Suprapubic skin (tissue), 4 donors: ENCODE results near the gene NKAIN2. TPM values are rescaled to one million over a fixed set of nuclear protein-coding genes. Genes with fewer than 3 reads are reported as not detected.

Experiments
- DNase-seq, 2 donors: peaks; one replicate each; pipeline ENCODE4 v3.0.0-alpha.2; 2019; ENCODE audit warnings: low spot score in 2 of 2
- H3K27ac ChIP-seq: fragments of 200-600 bp; sonication (generic); one replicate; pipeline ENCODE4 v1.5.1; 2019
- H3K27me3 ChIP-seq: fragments of 200-600 bp; sonication (generic); one replicate; pipeline ENCODE4 v1.5.1; 2019
- H3K36me3 ChIP-seq: fragments of 200-600 bp; sonication (generic); one replicate; pipeline ENCODE4 v1.5.1; 2019
- H3K4me1 ChIP-seq: fragments of 200-600 bp; sonication (generic); one replicate; pipeline ENCODE4 v1.5.1; 2019
- H3K4me3 ChIP-seq: fragments of 200-600 bp; sonication (generic); one replicate; pipeline ENCODE4 v1.5.1; 2019; ENCODE audit warnings: mild to moderate bottlenecking
- H3K9me3 ChIP-seq: fragments of 200-600 bp; sonication (generic); one replicate; pipeline ENCODE4 v1.5.1; 2019
- CTCF ChIP-seq, 2 donors: fragments of 200-600 bp in 1 of 2; fragments of 450-650 bp in 1 of 2; sonication (generic) in 1 of 2; IDR thresholded peaks; one replicate each; pipeline ENCODE4 v1.5.1; 2016 to 2019; ENCODE audit warnings: antibody characterized with exemption in 2 of 2, mild to moderate bottlenecking in 1 of 2, moderate library complexity in 1 of 2
- EP300 ChIP-seq: sonication (generic); formaldehyde crosslinking; IDR thresholded peaks from one replicate; pipeline ENCODE4 v1.6.1; 2017; ENCODE audit warnings: antibody characterized with exemption
- POLR2A ChIP-seq, 2 donors: fragments of 450-650 bp; IDR thresholded peaks; one replicate each; pipeline ENCODE4 v1.6.1; 2017; ENCODE audit warnings: antibody characterized with exemption in 2 of 2, mild to moderate bottlenecking in 2 of 2, moderate library complexity in 2 of 2
- POLR2AphosphoS5 ChIP-seq, 3 donors: sonication (generic); formaldehyde crosslinking; IDR thresholded peaks; one replicate each; pipeline ENCODE4 v1.6.1; 2017; ENCODE audit warnings: antibody characterized with exemption in 3 of 3
- WGBS: methylation state at CpG from one replicate; pipeline ENCODE4 v1.1.5; 2018; 5-methylcytosine and 5-hydroxymethylcytosine counted together
- total RNA-seq, 4 donors: library from RNA; depleted of rRNA; stranded (reverse); fragments of >200 nt; gene quantifications; one replicate each; pipeline ENCODE4 v1.1.0, GENCODE V29; 2016

NKAIN2 gene
- total RNA-seq, 4 donors from 2014 or later = 0.40 TPM; not detected in 3

DNA sequence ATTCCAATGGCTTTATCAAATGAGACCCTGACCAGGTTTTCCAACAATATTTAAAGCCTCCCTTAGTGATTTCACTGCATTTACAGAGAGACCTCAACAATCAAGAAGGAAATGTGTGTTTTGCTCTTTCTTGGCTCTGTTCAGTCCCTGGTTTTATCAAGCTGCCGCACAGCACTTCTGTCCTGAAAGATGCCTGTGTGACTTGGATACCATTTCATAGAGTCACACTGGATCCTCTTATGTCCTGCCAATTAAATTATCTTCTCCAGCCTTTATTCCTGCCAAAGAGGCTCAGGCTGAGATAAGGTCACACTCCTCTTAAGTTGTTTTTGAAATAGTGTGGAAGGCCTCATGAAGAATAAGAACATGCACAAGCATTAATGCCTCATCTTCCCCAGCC, 961.6 kb downstream of the NKAIN2 start:
- Histone ChIP-seq H3K27ac (no peak overlapping the region), H3K27me3 (no peaks in the 10 kb centered on the region), H3K4me3 (no peak overlapping the region), H3K36me3 (no peaks in the 10 kb centered on the region), H3K9me3 (no peaks in the 10 kb centered on the region), H3K4me1 (no peaks in the 10 kb centered on the region)
- DNase-seq = no peak
- WGBS = 90% methylated on average over 1 of the region's 1 CpG
- TF ChIP-seq EP300 = no peak
- TF ChIP-seq POLR2A (IDR thresholded peaks at IDR 0.05) = no peak

DNA sequence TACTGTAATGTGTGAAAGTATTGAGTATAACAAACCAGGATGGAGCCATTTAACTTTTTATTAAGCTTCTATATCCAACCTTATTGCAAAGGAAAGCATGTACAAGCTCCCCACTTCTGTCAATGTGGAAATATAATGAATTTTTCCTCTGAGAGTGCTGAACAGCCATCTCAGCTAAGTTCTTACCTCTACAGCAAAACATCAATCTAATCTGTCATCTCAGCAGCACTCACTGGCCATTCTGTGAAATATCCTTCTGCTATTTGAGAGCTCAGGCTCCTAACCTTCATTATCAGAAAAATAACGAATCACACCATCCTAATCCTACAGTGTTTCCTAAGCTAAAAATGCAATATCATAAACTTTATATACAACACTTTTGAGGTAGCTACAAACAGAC, 964.6 kb downstream of the NKAIN2 start:
- TF ChIP-seq CTCF (IDR thresholded peaks at IDR 0.05) (no peak), POLR2AphosphoS5 (IDR thresholded peaks at IDR 0.05) (no peak), EP300 (no peak), POLR2A (IDR thresholded peaks at IDR 0.05) (no peak)
- H3K27me3 ChIP-seq = no peaks in the 10 kb centered on the region
- no peak overlapping the region for H3K4me3 ChIP-seq
- no peaks in the 10 kb centered on the region for H3K36me3 ChIP-seq
- no peaks in the 10 kb centered on the region for H3K4me1 ChIP-seq
- no peak overlapping the region for H3K27ac ChIP-seq
- H3K9me3 ChIP-seq = no peaks in the 10 kb centered on the region
- 79% methylated on average over 1 of the region's 1 CpG for WGBS
- DNase-seq = no peak

DNA sequence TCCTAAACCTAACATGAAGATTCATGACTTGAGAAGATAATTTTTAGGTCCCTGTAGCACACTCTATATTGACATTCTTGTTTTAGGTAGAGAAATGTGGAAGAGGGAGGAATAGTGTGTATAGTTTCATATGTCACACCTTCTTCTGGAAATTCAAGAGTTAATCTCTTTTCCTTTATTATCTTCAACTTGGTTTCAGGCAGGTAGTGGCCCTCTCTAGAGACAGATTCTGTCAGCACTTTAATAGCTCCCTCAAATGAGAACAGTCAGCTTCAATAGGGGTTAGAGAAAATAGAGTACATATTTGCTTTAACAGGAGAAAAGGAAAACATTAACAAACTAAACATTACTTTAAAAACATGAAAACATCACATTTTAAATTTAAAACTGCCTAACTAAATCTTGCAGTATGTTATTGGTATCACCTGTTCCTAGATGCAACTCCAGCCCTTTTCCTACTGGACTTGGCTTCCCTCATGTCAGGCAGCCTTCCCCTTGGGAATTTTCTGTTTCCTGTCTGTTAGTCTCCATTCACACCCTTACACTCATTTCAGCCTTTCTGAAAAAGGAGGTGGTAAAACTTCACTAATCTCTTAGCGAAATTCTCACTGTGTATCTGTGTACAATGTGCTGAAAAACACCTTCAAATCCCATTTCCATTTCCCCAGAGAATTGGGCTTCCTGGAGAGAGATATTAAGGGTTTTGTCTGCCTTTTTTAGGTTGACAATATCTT, 966.3 kb downstream of the NKAIN2 start:
- H3K27ac ChIP-seq = no peak overlapping the region
- no peaks in the 10 kb centered on the region for H3K27me3 ChIP-seq
- no peaks in the 10 kb centered on the region for H3K9me3 ChIP-seq
- no peaks in the 10 kb centered on the region for H3K36me3 ChIP-seq
- no peak for DNase-seq
- no peak for TF ChIP-seq POLR2AphosphoS5 (IDR thresholded peaks at IDR 0.05)
- no peak for TF ChIP-seq CTCF (IDR thresholded peaks at IDR 0.05)
- no peak for TF ChIP-seq EP300
- TF ChIP-seq POLR2A (IDR thresholded peaks at IDR 0.05) = no peak
- no peak overlapping the region for H3K4me3 ChIP-seq
- no peaks in the 10 kb centered on the region for H3K4me1 ChIP-seq
- WGBS = 73% methylated on average over 1 of the region's 1 CpG

- Histone ChIP-seq H3K27ac (no peak overlapping the region), H3K4me1 (no peaks in the 10 kb centered on the region), H3K27me3 (no peaks in the 10 kb centered on the region), H3K4me3 (no peak overlapping the region), H3K36me3 (no peaks in the 10 kb centered on the region), H3K9me3 (no peaks in the 10 kb centered on the region)
- TF ChIP-seq CTCF (IDR thresholded peaks at IDR 0.05) = no peak
- no peak for TF ChIP-seq EP300
- no peak for TF ChIP-seq POLR2AphosphoS5 (IDR thresholded peaks at IDR 0.05)
- WGBS = 73% methylated on average over 3 of the region's 3 CpGs
- DNase-seq = no peak
These were observed 967.1 kb downstream of the NKAIN2 start for GRCh38 chr6:124770784-124771183.

DNA sequence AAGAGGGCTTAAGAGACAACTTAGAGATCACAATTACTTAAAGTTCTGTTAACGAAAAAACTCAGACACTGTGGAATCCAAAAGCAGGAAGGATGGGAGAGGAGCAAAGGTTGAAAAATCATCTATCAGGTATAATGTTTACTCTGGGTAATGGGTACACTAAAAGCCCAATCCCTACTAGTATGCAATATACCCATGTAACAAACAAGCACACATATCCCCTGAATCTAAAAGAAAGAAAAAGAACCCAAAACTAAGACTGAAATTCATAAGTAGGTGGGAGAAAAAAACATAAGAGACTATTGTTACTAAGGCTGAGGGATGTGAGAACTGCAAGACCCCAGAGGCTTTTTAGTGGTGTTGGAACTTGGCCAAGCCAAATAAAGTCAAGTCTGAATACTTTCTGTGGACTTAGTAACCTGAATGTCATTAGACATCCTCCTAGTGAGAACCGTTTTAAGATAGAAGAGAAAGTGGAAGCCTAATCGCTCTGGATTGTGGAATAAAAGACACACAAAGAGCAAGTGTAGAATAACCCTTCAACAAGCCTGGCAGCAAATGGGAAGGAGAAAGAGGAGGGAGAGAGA, 969.2 kb downstream of the NKAIN2 start:
- H3K4me1 ChIP-seq = no peaks in the 10 kb centered on the region
- no peak overlapping the region for H3K4me3 ChIP-seq
- 58% methylated on average over 3 of the region's 3 CpGs for WGBS
- DNase-seq = no peak
- no peak overlapping the region for H3K27ac ChIP-seq
- no peak for TF ChIP-seq POLR2AphosphoS5 (IDR thresholded peaks at IDR 0.05)
- no peak for TF ChIP-seq CTCF (IDR thresholded peaks at IDR 0.05)
- no peak for TF ChIP-seq EP300
- no peak for TF ChIP-seq POLR2A (IDR thresholded peaks at IDR 0.05)
- H3K9me3 ChIP-seq = no peaks in the 10 kb centered on the region
- no peaks in the 10 kb centered on the region for H3K27me3 ChIP-seq
- no peaks in the 10 kb centered on the region for H3K36me3 ChIP-seq
